Measurements from ENCODE around the gene GGACT. TPM values are rescaled to one million over a fixed set of nuclear protein-coding genes. Genes with fewer than 3 reads are reported as not detected.

The GGACT gene
- total RNA-seq, 3 donors from 2014 or later (not counting 1 experiment from before 2014, with no cell fraction given): 8.8 to 16.4 (median 15.1) TPM

DNA sequence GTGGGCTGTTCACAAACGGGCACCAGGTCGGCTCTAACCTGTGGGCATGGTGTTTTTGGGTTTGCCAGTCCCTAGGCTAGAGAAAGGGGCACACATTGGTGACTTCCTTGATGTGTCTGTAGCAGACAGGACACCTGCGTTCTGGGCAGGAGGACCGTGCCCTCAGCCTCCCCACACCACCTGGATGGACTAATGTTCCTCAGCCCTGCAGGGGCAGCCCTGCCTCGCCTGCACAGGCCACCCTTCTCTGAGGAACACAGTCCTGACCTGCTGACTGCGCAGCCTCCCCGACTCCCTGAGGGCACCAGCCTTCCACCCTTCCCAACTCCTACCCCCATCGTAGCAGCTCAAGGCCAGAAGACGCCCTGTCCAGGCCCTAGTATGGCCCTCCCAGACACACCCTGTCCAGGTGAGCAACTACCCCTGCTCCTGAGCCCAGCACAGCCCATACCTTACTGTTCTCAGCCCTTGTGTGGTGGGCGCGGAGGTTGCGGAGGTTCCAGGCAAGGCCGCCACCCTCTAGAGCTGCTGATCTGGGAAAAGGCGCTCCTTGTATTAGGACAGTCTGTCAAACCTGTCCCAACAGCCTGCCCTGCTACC, 55.7 kb downstream of the GGACT start:
- H3K4me1 ChIP-seq (ENCODE audit: control insufficient read depth, insufficient read depth, low read length): no peaks in the 10 kb centered on the region
- no peak for DNase-seq
- H3K27me3 ChIP-seq (ENCODE audit: control insufficient read depth, insufficient read depth, low read length): no peaks in the 10 kb centered on the region
- TF ChIP-seq, protein P1, sequence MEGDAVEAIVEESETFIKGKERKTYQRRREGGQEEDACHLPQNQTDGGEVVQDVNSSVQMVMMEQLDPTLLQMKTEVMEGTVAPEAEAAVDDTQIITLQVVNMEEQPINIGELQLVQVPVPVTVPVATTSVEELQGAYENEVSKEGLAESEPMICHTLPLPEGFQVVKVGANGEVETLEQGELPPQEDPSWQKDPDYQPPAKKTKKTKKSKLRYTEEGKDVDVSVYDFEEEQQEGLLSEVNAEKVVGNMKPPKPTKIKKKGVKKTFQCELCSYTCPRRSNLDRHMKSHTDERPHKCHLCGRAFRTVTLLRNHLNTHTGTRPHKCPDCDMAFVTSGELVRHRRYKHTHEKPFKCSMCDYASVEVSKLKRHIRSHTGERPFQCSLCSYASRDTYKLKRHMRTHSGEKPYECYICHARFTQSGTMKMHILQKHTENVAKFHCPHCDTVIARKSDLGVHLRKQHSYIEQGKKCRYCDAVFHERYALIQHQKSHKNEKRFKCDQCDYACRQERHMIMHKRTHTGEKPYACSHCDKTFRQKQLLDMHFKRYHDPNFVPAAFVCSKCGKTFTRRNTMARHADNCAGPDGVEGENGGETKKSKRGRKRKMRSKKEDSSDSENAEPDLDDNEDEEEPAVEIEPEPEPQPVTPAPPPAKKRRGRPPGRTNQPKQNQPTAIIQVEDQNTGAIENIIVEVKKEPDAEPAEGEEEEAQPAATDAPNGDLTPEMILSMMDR (IDR thresholded peaks at IDR 0.05): no peak
- no peaks in the 10 kb centered on the region for H3K9me3 ChIP-seq (ENCODE audit: control insufficient read depth, insufficient read depth, low read length)
- H3K27ac ChIP-seq (ENCODE audit: low read length): no peak overlapping the region
- Mint-ChIP-seq H3K36me3 (peaks cover 7% of the 10 kb centered on the region), H3K27ac (no peak overlapping the region), H3K9me3 (no peaks in the 10 kb centered on the region), H3K4me3 (no peak overlapping the region), H3K27me3 (ENCODE audit: low read depth in 2 of 2) (no peaks in the 10 kb centered on the region), H3K4me1 (peaks cover 0 to 7% of the 10 kb centered on the region in 2 donors)
- peaks cover 13% of the 10 kb centered on the region for H3K36me3 ChIP-seq (ENCODE audit: control insufficient read depth, insufficient read depth, low read length)
- no peak for ATAC-seq
- WGBS (ENCODE audit: insufficient coverage): 97% methylated on average over 14 of the region's 14 CpGs
- no peak overlapping the region for H3K4me3 ChIP-seq (ENCODE audit: low read length)
- intact Hi-C loops (cut with micrococcal nuclease): no loop called here

DNA sequence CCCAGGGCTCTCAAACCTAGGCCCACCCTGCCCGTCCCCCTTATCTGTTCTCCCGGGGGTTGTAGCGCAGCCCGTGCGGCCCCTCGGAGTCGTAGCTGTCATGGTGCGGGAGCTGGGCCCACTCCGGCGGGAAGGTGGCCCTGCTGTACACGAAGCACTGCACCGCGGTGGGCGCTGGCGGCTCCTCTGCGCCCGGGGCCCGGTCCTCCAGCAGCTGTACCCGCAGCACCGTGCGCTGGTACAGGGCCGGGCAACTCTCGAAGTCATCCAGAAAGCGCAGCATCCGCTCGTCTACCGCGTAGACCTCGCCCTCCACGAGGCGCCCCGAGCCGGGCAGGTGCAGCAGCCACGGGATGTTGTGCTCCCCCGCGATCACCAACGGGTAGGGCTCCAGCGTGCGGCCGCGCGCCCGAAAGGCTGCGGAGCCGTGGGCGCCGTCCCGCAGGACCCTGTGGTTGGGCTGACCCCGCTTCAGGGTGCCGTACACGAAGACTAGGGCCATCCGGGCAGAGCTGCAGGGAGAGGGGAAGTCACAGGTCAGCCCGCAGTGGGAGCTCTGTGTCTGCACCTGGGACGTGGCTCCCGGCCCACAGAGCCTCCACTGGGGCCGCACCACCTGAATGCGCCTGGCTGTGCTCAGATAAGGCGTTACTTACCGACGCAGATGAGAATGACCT, 56.4 kb downstream of the GGACT start:
- no peaks in the 10 kb centered on the region for H3K27me3 Mint-ChIP-seq (ENCODE audit: low read depth in 2 of 2)
- Histone ChIP-seq H3K4me1 (ENCODE audit: control insufficient read depth, insufficient read depth, low read length) (no peaks in the 10 kb centered on the region), H3K9me3 (ENCODE audit: control insufficient read depth, insufficient read depth, low read length) (no peaks in the 10 kb centered on the region), H3K4me3 (ENCODE audit: low read length) (no peak overlapping the region), H3K36me3 (ENCODE audit: control insufficient read depth, insufficient read depth, low read length) (peaks cover 13% of the 10 kb centered on the region), H3K27me3 (ENCODE audit: control insufficient read depth, insufficient read depth, low read length) (no peaks in the 10 kb centered on the region), H3K27ac (ENCODE audit: low read length) (no peak overlapping the region)
- whole genome bisulfite sequencing (ENCODE audit: insufficient coverage): 95% methylated on average over 60 of the region's 60 CpGs
- H3K4me3 Mint-ChIP-seq: no peak overlapping the region
- H3K9me3 Mint-ChIP-seq: no peaks in the 10 kb centered on the region
- intact Hi-C loops (cut with micrococcal nuclease): no loop called here
- peaks cover 7% of the 10 kb centered on the region for H3K36me3 Mint-ChIP-seq
- ATAC-seq (no peak), DNase-seq (no peak)
- H3K4me1 Mint-ChIP-seq: peaks cover 0 to 1% of the 10 kb centered on the region in 2 donors
- no peak overlapping the region for H3K27ac Mint-ChIP-seq
- TF ChIP-seq, protein P1 (IDR thresholded peaks at IDR 0.05): no peak

DNA sequence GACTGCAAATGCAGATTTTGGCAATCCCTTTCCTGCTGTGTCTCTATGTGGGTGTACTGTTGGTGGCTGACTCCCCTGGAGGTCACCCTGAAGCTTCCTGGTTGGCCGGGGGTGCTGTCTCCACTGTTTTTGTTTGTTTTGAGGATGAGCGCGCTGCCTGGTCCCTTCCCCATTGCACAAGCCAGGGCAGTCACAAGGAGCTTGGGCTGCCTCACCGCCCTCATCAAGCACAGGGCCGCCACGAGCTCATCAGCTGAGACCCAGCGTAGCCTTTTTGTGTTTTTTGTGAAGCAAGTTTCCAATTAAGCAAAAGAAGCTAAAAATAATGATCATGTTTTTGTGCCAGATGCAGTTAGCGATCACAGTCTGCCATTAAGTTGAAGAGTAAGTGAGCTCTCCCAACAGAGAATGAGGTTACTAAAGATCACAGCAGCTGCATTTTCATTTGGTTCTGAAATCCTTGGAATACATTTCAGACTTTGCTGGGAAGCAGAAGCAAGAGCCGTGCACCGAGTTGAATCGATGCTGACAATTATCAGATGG, 57.8 kb downstream of the GGACT start:
- 96% methylated on average over 11 of the region's 11 CpGs for WGBS (ENCODE audit: insufficient coverage)
- Mint-ChIP-seq H3K4me1 (no peaks in the 10 kb centered on the region), H3K4me3 (no peak overlapping the region), H3K36me3 (peaks cover 7% of the 10 kb centered on the region), H3K27me3 (ENCODE audit: low read depth in 2 of 2) (no peaks in the 10 kb centered on the region), H3K9me3 (no peaks in the 10 kb centered on the region), H3K27ac (no peak overlapping the region)
- H3K4me1 ChIP-seq (ENCODE audit: control insufficient read depth, insufficient read depth, low read length): no peaks in the 10 kb centered on the region
- H3K27ac ChIP-seq (ENCODE audit: low read length): no peak overlapping the region
- H3K36me3 ChIP-seq (ENCODE audit: control insufficient read depth, insufficient read depth, low read length): peaks cover 9% of the 10 kb centered on the region
- DNase-seq (no peak), ATAC-seq (no peak)
- no peak overlapping the region for H3K4me3 ChIP-seq (ENCODE audit: low read length)
- intact Hi-C loops (cut with micrococcal nuclease): no loop called here
- H3K9me3 ChIP-seq (ENCODE audit: control insufficient read depth, insufficient read depth, low read length): no peaks in the 10 kb centered on the region
- no peaks in the 10 kb centered on the region for H3K27me3 ChIP-seq (ENCODE audit: control insufficient read depth, insufficient read depth, low read length)
- TF ChIP-seq, protein P1 (IDR thresholded peaks at IDR 0.05): no peak

Data from natural killer cell (primary cell).